ENCODE results near the gene DNASE2.

The DNASE2 gene

GRCh38 chr19:12833738-12834565 lies 47.3 kb downstream of the DNASE2 start:
- peak; percentile 37 for DNase-seq (ENCODE audit: low spot score)

DNA sequence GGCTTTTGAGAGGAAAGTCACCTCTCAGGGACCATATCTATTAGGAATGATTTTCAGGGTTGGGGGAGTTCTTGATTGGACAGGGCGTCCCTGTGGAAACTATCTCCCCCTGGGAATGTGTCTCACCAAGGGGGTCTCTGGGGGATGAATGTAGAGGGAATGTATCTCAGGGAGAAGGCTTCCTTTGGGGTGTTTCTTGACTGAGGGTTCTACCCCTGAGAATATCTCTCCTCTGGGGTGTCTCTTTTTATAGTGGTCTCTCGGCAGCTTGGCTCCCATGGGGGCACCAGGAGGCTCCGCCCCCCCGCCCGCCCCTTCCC lies 47.9 kb downstream of the DNASE2 start:
- DNase-seq (ENCODE audit: low spot score): no peak

GRCh38 chr19:12828494-12828893 lies 52.8 kb downstream of the DNASE2 start:
- DNase-seq (ENCODE audit: low spot score): no peak

GRCh38 chr19:12825254-12826131 lies 55.8 kb downstream of the DNASE2 start:
- no peak for DNase-seq (ENCODE audit: low spot score)
